ENCODE measurements around the gene KBTBD8. TPM values are rescaled to one million over a fixed set of nuclear protein-coding genes. Genes with fewer than 3 reads are reported as not detected.

Gene KBTBD8
- total and polyA plus RNA-seq, 2 of the 8 experiments (the other 6 are each of a cell fraction or from before 2014, with no cell fraction given) = 3.2 to 23.9 TPM

- Histone ChIP-seq H2BK12ac (ENCODE audit: low read depth, low read length) (no peak overlapping the region), H3K4me3 (ENCODE audit: extremely low read depth in 1 of 4, insufficient read depth in 2 of 4, low read depth in 3 of 4, low read length in 4 of 4) (no peak overlapping the region), H4K5ac (ENCODE audit: insufficient read length, low read depth, low read length) (no peak overlapping the region), H3K79me2 (ENCODE audit: control insufficient read depth in 1 of 2, insufficient read depth in 2 of 2, low read length in 2 of 2) (no peaks in the 10 kb centered on the region), H3K23ac (ENCODE audit: insufficient read length) (no peak overlapping the region), H3K56ac (replicated peaks; ENCODE audit: insufficient read length, low read depth, low read length) (no peak overlapping the region), H3K4me1 (replicated peaks in 1 of 4; ENCODE audit: control insufficient read depth in 3 of 4, insufficient read depth in 4 of 4, low read length in 3 of 4) (peaks cover 0 to 3% (median 1%) of the 10 kb centered on the region in 4 experiments; a peak in 2 of 7 replicates), H3K14ac (ENCODE audit: insufficient read length) (no peak overlapping the region), H3K4ac (replicated peaks; ENCODE audit: insufficient read length, low read depth, low read length) (no peak overlapping the region), H2BK15ac (ENCODE audit: low read length) (no peak overlapping the region), H3K79me1 (ENCODE audit: low read depth, low read length) (no peaks in the 10 kb centered on the region), H3K27ac (ENCODE audit: low read depth, low read length) (no peak overlapping the region), H4K8ac (ENCODE audit: extremely low read depth, insufficient read depth, low read length) (no peak overlapping the region), H3K27me3 (replicated peaks in 1 of 4; ENCODE audit: control insufficient read depth in 3 of 4, extremely low read depth in 1 of 4, insufficient read depth in 3 of 4, low read length in 3 of 4) (no peaks in the 10 kb centered on the region; a peak in 1 of 7 replicates), H4K91ac (replicated peaks; ENCODE audit: insufficient read length, low read length) (no peak overlapping the region), H2AFZ (ENCODE audit: low read length) (no peak overlapping the region), H3K4me2 (ENCODE audit: insufficient read depth in 1 of 2, low read depth in 2 of 2, low read length in 2 of 2) (no peak overlapping the region), H2BK20ac (ENCODE audit: low read length) (no peak overlapping the region), H4K20me1 (replicated peaks in 1 of 2; ENCODE audit: control insufficient read depth in 1 of 2, insufficient read depth in 2 of 2, low read length in 2 of 2) (no peaks in the 10 kb centered on the region), H2BK5ac (ENCODE audit: low read depth, low read length) (no peak overlapping the region), H3K23me2 (ENCODE audit: low read depth, low read length) (no peaks in the 10 kb centered on the region), H3K36me3 (ENCODE audit: control insufficient read depth in 2 of 4, insufficient read depth in 4 of 4, low read length in 3 of 4) (no peaks in the 10 kb centered on the region), H3K9ac (replicated peaks in 1 of 4; ENCODE audit: extremely low read depth in 1 of 4, low read depth in 3 of 4, low read length in 3 of 4) (no peak overlapping the region), H3K18ac (ENCODE audit: extremely low read depth, low read length) (no peak overlapping the region), H2AK5ac (ENCODE audit: low read depth, low read length) (no peak overlapping the region), H2BK120ac (replicated peaks; ENCODE audit: low read depth, low read length) (no peak overlapping the region), H3K9me3 (ENCODE audit: insufficient read depth in 2 of 2, low read depth in 1 of 2, low read length in 1 of 2) (no peaks in the 10 kb centered on the region)
- POLR2A ChIA-PET (ENCODE audit: partially characterized antibody) = no interaction called here
- TF ChIP-seq TBP (IDR thresholded peaks at IDR 0.05; ENCODE audit: low read depth, low read length) (no peak), SIN3A (conservative IDR thresholded peaks at IDR 0.05 in 1 of 2, IDR thresholded peaks at IDR 0.05 in 1 of 2; ENCODE audit: low read depth in 1 of 2, low read length in 2 of 2) (no peak)
- WGBS, 2 experiments (ENCODE audit: extremely low coverage in 1 of 2, insufficient coverage in 1 of 2, insufficient read length in 1 of 2, insufficient replicate concordance in 2 of 2, low coverage in 1 of 2, low lambda C conversion rate in 2 of 2, missing lambda C conversion rate in 1 of 2) = 78% methylated on average over 5 of the region's 5 CpGs; no CpG with 5 or more reads in 1 of the 2 experiments
- FAIRE-seq (no peak), DNase-seq (ENCODE audit: low read depth in 1 of 2, low spot score in 2 of 2) (no peak)
- CTCF ChIA-PET (ENCODE audit: partially characterized antibody) = interaction anchor here (0.6 to 5.5 kb wide), 4 partner anchors 14 to 1983 kb away, joined by 3 to 28 read pairs (median 4); no protein-coding TSS in a partner anchor
Measured at GRCh38 chr3:66957367-66957766, 40.7 kb upstream of the KBTBD8 start.
